NCI-H2029 (cell line): Measurements from ENCODE around the gene FAM3C.

Experiments used
- DNase-seq: peaks from one replicate; lab custom pipeline; 2025; lab: John Stamatoyannopoulos, UW

Gene FAM3C

DNA sequence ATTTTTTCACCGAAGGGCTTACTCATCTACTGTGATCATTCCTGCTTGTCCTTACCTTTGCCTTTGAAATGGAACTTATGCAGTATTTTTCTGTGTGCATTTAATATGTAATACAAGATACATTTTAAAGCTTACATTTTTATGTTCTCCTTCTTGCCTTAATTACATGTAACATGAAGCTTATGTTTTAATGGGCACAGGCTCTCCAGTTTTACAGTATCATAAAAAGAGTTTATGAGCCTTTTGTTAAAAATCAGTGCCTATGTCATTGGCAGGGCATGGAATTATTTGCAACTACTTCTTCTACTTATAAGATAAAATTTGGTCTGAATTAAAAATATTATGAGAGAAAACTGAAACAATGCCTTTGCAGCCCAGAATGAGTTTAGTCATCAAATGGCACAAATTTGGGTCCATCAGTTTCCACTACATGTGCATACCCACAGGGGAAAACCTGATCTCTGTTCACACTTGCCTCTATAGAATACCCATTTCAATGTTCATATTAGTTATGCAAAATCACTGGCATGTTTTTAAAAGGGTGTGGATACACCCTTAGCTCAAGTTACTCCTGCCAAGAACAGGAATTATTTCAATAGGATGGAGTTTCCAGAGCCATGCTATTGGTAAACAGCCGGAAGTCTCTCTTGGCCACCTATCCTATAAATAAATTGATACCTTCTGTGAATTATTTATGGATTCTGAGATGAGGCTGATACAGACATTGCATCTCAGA, 95.3 kb downstream of the FAM3C start:
- DNase-seq = no peak
